ENCODE results near the gene PPP1R12B. TPM values are rescaled to one million over a fixed set of nuclear protein-coding genes. Genes with fewer than 3 reads are reported as not detected.

The PPP1R12B gene
- total and polyA plus RNA-seq, 2 experiments from 2014 or later, result 13.2 to 13.8 TPM

GRCh38 chr1:202306535-202307345 is 41.8 kb upstream of the PPP1R12B start:
- peaks cover 21% of the 10 kb centered on the region for H3K27me3 Mint-ChIP-seq (ENCODE audit: insufficient read depth, low read depth, poor library complexity)
- H3K27ac Mint-ChIP-seq, result no peak overlapping the region
- Histone ChIP-seq H3K27ac (ENCODE audit: low read depth) (no peak overlapping the region), H3K79me2 (replicated peaks; ENCODE audit: insufficient read depth) (no peaks in the 10 kb centered on the region), H3K4me1 (ENCODE audit: insufficient read depth) (no peaks in the 10 kb centered on the region), H3K4me2 (no peak overlapping the region), H3K4me3 (no peak overlapping the region), H3F3A (replicated peaks; ENCODE audit: low read depth) (no peaks in the 10 kb centered on the region), H3K36me3 (ENCODE audit: insufficient read depth) (no peaks in the 10 kb centered on the region), H2AFZ (no peak overlapping the region), H3K27me3 (ENCODE audit: insufficient read depth) (no peaks in the 10 kb centered on the region), H4K20me1 (replicated peaks; ENCODE audit: insufficient read depth) (no peaks in the 10 kb centered on the region), H3K9me2 (ENCODE audit: insufficient read depth) (no peaks in the 10 kb centered on the region)
- H3K9me3 Mint-ChIP-seq, result no peaks in the 10 kb centered on the region
- no peak overlapping the region for H3K4me3 Mint-ChIP-seq
- H3K36me3 Mint-ChIP-seq (ENCODE audit: low read depth), result no peaks in the 10 kb centered on the region
- TF ChIP-seq POLR2AphosphoS5 (IDR thresholded peaks at IDR 0.05; ENCODE audit: low read depth) (no peak), EZH2phosphoT487 (IDR thresholded peaks at IDR 0.05; ENCODE audit: unreplicated experiment) (no peak), ETS1 (IDR thresholded peaks at IDR 0.05) (no peak), STAT1 (IDR thresholded peaks at IDR 0.05; ENCODE audit: unreplicated experiment) (no peak), REST (IDR thresholded peaks at IDR 0.05; ENCODE audit: unreplicated experiment) (no peak), CREB1 (CRISPR knock-in tag; IDR thresholded peaks at IDR 0.05; ENCODE audit: low read depth) (no peak), ZNF331 (CRISPR knock-in tag; IDR thresholded peaks at IDR 0.05; ENCODE audit: low read depth) (no peak), ZNF462 (CRISPR knock-in tag; IDR thresholded peaks at IDR 0.05) (no peak), ZNF114 (CRISPR knock-in tag; IDR thresholded peaks at IDR 0.05) (no peak), NANOG (IDR thresholded peaks at IDR 0.05; ENCODE audit: borderline replicate concordance) (no peak), EZH2 (IDR thresholded peaks at IDR 0.05; ENCODE audit: low read depth, unreplicated experiment) (no peak), JUNB (IDR thresholded peaks at IDR 0.05; ENCODE audit: unreplicated experiment) (no peak), CTCF (conservative IDR thresholded peaks at IDR 0.05; ENCODE audit: low read depth in 2 of 2) (no peak)
- ATAC-seq, result no peak
- DNase-seq (ENCODE audit: low spot score), result no peak
- H3K4me1 Mint-ChIP-seq, result peaks cover 2% of the 10 kb centered on the region; the same call in 2 of the 3 replicates
